HS-27A (cell line): ENCODE results near the gene LOXHD1.

ENCODE experiments used
- DNase-seq: peaks from one replicate; pipeline ENCODE4 v3.0.0-alpha.2; 2012; ENCODE audit warnings: low read depth, missing footprints

Gene LOXHD1

DNA sequence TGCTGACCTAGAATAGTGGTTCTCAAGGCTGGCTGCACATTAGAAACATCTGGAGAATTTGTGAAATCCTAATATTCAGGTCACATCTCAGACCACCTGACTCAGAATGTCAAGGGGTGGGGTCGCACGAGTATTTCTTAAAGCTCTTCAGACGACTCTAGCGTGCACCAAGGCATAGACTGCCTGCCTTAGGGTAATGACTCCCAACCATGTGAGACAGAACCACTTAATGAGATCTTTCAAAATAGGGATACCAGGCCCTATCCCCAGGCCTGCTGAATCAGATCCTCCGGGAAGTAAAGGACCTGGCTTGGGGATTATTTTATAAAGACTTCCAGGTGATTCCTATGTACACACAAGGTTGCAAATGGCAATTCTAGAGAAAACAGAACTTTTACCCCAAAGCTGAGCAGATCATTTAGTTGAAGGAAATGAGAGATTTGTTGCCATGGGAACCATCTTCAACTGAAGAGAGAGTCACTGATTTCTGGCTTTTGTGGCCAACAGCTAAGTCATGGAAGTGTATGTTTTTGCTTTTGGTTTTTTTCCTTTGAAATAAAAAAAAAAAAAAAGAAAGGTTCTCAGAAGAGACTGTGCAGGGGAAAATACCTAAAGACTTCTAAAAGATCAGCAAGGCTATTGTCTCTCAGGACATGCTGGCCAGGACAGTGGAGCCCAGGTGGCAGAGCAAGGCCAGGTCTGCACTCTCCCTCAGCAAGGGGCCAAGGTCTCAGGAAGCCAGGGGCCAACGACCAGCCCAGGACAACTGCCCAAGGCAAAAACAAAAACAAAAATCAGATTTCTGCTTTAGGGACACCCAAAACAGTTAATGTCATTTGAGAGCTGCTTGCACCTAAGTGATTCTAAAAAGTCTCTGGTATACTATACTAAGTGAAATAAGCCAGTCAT, 15.3 kb upstream of the LOXHD1 start:
- DNase-seq, result no peak

DNA sequence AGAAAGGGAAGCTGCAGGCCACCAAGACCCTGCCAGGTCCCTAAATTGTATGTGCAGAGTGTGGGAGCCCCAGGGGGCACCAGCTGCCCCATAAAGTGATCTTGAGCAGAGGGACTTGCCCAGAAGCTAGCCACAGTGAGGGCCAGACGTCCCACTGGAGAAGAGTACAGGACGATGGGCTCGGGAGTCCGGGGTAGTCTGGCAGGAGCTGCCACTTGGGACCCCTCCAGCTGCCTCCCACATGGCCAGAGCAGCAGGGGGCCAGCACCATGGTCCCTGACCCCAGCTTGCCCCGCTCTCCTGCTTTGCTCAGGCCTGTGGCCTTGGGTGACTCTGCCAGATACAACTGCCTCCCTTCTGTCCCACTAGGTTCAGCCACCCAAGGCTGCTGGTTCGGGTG, 11.7 kb upstream of the LOXHD1 start:
- DNase-seq, result no peak

GRCh38 chr18:46668135-46668534, 11.1 kb upstream of the LOXHD1 start:
- no peak for DNase-seq

- no peak for DNase-seq
Measured at GRCh38 chr18:46663539-46663938, 6.5 kb upstream of the LOXHD1 start.

- DNase-seq, result no peak
Measured at GRCh38 chr18:46660957-46661749, 4.1 kb upstream of the LOXHD1 start.

DNA sequence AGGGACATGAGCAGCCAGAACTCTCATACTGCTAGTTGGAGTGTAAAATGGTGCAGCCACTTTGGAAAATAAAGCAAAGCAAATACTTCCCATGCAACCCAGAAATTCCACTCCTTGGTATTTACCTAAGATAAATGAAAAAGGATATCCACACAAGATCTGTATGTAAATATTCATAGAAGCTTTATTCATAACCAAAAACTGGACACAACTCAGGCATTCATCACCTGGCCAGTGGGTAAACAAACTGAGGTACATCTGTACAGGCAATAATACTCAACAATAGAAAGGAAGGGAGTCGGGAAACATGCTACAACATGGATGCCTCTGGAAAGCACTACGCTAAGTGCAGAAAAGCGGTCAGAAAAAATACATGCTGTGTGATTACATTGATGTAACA, 2.5 kb upstream of the LOXHD1 start:
- no peak for DNase-seq

DNA sequence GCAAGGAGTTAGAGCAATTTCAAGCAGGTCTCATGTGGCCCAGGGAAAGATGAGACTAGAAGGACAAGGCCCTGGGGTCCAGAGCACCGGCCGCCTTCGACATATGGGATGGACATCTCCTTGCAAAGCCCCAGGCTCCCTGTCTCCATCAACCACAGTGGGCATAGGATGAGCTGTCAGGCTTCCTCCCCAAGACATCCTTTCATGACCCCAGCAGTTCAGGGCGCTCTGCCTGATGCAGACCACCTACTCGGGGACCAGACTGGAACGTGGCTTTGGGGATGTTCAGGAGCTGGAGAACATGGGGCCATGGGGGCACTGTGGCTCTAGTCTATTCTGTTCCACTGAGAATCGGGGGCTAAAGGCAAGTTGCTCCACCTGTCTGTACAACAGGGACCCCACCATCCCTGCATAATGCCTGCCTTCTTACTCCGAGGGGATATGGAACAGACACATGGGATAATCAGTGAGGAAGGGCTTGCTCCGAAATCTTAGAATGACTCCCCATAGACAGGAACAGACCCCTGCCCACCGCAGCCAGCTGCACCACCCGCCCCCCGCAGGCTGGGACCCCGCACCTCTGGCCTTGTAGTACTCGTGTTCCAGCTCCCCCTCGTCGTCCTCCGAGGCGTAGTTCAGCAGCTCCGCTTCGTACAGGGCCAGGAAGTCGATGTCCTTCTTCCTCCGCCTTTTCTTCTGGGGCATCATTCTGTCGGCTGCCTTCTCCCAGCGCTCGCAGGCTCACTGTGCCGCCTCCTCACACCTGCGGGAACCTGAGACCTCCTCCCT, 500 bp downstream of the LOXHD1 start:
- no peak for DNase-seq

- DNase-seq, result no peak
Measured at GRCh38 chr18:46652372-46652771, 4.6 kb downstream of the LOXHD1 start.

- DNase-seq, result no peak
Measured at GRCh38 chr18:46650681-46651080, 6.3 kb downstream of the LOXHD1 start.

DNA sequence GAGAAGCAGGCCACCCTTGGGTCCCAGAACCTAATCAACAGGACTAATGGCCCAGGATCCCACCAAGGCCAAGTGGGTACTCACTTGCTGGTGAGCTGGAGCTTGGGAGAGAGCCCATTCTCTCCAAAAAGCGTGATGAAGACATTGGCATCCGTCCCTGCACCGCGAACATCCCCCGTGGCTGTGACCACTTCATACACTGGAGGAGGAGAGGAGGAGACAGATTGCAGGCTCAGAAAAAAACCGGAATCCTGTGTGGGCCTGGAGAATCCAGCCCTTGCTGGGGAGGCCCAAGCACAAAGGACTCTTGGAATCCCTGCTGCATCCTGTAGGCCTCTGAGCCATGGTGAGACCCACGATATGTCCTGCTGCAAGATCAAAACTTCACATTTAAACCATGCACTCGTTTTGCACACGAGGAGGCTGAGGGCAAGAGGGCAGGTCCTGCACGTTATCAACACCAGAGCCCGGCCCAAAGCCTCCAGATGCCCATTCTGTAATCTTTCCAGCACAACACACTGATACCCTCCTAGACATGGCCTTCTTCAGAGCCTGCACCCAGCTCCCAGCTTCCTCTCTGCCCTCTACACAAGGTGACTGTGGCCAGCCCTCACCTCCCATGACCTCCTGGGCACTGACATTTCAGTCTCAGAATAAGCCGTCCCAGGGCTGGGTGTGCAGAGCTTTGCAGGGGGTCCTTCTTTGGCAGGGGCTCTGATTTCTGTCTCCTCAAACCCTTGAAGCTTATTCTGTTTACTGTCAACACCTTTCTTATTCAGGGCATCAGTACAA, 7.8 kb downstream of the LOXHD1 start:
- DNase-seq, result no peak

DNA sequence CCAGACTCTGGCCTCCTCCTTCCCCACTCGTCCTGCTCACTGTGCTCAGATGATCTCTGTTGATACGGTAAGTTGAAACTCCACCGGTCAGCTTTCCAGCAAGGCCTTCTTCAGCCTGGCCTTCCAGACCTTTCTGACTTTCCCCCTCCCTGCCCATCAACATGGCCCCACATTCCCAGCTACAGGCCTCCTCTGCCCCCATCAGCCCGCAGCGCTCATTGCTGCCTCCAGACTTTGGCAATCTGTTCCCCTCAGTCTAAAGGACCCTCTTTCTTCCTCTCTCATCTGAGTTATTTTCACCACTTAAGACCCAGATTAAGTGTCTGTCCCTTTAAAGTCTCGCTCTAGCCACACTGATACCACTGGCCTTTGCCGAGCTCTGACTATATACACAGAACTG, 10.6 kb downstream of the LOXHD1 start:
- DNase-seq, result no peak

GRCh38 chr18:46642561-46642960, 14.5 kb downstream of the LOXHD1 start:
- no peak for DNase-seq

DNA sequence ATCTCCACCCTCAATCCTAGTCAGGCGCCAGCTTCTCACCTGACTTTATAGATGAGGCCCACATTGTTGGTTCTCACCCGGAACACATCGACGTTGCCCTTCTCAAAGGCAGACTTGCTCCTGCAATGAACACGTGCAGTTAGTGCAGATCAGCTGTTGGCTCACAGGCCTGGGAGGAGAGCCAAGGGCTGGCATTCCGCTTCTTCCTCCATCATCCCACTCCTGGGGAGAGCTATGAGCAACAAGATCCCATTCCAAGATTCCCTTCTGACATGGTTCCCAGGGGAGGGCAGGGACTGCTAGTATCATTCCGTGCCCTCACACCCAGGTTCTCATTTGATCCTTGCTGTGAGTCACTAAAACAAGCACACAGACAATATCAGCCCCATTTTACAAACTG, 15.1 kb downstream of the LOXHD1 start:
- no peak for DNase-seq

DNA sequence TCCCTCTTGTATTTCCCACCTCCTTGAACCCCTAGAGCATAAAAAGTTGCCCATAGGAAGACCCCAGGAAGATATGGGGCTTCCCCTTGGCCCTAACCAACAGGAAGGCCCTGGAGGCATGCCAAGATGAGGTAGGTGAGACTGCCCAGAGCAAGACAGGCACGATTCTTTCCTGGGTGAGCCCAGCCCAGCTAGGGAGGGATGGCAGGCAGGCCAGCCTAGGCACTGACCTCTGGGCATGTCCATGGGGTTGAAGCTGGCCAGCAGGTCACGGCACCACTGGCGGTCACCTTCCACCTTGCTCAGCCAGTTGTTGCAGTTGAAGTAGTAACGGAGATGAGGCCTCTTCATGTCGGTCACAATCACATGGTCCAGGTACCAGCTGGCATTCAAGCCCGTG, 17.6 kb downstream of the LOXHD1 start:
- no peak for DNase-seq

DNA sequence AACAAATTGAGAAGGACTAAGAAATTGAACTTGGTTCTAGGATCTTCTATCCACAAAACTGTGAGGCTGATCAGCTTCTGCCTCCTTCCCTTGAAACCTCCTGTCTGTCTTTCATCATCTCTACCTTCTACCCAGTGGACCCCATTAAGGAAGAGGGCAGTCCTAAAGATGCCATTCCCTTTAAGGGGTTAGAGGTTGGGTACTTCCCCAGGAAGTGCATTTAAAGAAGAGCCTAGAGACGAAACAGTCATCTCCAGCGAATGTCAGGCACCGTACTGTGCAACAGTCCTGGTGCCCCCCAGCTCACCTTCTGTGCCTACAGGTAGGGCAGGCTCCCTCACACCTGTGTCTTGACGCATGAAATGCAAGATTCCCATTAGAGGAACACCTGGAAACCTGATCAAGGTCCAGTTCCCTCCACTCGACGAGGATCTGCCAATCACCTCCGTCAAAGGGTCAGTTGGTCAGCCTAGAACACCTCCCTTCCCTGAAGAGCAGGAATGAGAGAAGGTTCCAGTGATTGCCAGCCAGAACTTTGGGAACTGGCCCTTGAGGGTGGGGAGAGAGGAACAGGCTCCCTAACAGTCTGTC, 20.9 kb downstream of the LOXHD1 start:
- DNase-seq, result no peak

GRCh38 chr18:46632401-46633071, 24.5 kb downstream of the LOXHD1 start:
- DNase-seq, result no peak

GRCh38 chr18:46630991-46631390, 26.0 kb downstream of the LOXHD1 start:
- DNase-seq, result no peak

GRCh38 chr18:46630160-46630559, 26.9 kb downstream of the LOXHD1 start:
- DNase-seq, result no peak

- no peak for DNase-seq
Measured at GRCh38 chr18:46629361-46629760, 27.7 kb downstream of the LOXHD1 start.

- no peak for DNase-seq
Measured at GRCh38 chr18:46628206-46628605, 28.8 kb downstream of the LOXHD1 start.

DNA sequence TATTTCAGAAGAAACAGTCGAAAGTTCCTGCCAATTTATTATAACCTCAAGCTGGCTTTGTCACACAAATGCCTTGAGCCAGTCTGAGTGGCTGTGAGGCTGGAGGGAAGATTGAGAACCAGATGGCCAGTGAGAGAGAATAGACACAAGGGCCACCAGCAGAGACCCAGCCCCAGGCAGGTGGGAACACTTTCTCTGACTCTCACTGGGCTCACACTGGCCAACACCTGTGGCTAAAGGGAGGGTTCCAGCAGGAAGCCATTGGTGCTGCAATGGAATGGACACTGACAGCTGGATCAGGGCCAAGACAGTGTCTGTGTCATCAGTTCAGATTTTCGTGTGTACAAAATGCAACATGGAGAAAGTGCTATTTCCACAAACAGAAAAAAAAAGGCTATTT, 29.9 kb downstream of the LOXHD1 start:
- DNase-seq, result no peak
